ENCODE measurements around the gene PDE4DIP.
"Not testable (repeated sequence)": the region's sequence is repeated elsewhere in the genome, so short reads cannot be mapped to it uniquely, and the experiment has no call there.

The PDE4DIP gene

GRCh38 chr1:148855367-148855766 lies 11.1 kb downstream of the PDE4DIP start:
- H3K9me3 Mint-ChIP-seq, H3K4me3 Mint-ChIP-seq, H3K27ac Mint-ChIP-seq: not testable (repeated sequence)

GRCh38 chr1:148860049-148860448 lies 15.8 kb downstream of the PDE4DIP start:
- H3K27me3 Mint-ChIP-seq; H3K4me1 Mint-ChIP-seq (ENCODE audit: low read depth); H3K27ac Mint-ChIP-seq; H3K4me3 Mint-ChIP-seq; H3K36me3 Mint-ChIP-seq (ENCODE audit: low read depth); H3K9me3 Mint-ChIP-seq: not testable (repeated sequence)

More at GRCh38 chr1:148855367-148855766, 11.1 kb downstream of the PDE4DIP start:
- not testable (repeated sequence) for H3K27me3 Mint-ChIP-seq; H3K36me3 Mint-ChIP-seq (ENCODE audit: low read depth); H3K4me1 Mint-ChIP-seq (ENCODE audit: low read depth)

GRCh38 chr1:148860579-148861259 lies 16.5 kb downstream of the PDE4DIP start:
- not testable (repeated sequence) for H3K27me3 Mint-ChIP-seq; H3K4me3 Mint-ChIP-seq; H3K27ac Mint-ChIP-seq; H3K4me1 Mint-ChIP-seq (ENCODE audit: low read depth); H3K36me3 Mint-ChIP-seq (ENCODE audit: low read depth); H3K9me3 Mint-ChIP-seq

- H3K36me3 Mint-ChIP-seq (ENCODE audit: low read depth); H3K27ac Mint-ChIP-seq; H3K9me3 Mint-ChIP-seq; H3K4me1 Mint-ChIP-seq (ENCODE audit: low read depth); H3K27me3 Mint-ChIP-seq; H3K4me3 Mint-ChIP-seq: not testable (repeated sequence)
Observed at GRCh38 chr1:148862590-148862989, 18.4 kb downstream of the PDE4DIP start.

- not testable (repeated sequence) for H3K36me3 Mint-ChIP-seq (ENCODE audit: low read depth); H3K4me1 Mint-ChIP-seq (ENCODE audit: low read depth); H3K4me3 Mint-ChIP-seq; H3K27ac Mint-ChIP-seq; H3K27me3 Mint-ChIP-seq; H3K9me3 Mint-ChIP-seq
Observed at GRCh38 chr1:148868924-148869633, 24.9 kb downstream of the PDE4DIP start.

- H3K4me3 Mint-ChIP-seq; H3K27ac Mint-ChIP-seq; H3K36me3 Mint-ChIP-seq (ENCODE audit: low read depth); H3K27me3 Mint-ChIP-seq; H3K9me3 Mint-ChIP-seq; H3K4me1 Mint-ChIP-seq (ENCODE audit: low read depth): not testable (repeated sequence)
Observed at GRCh38 chr1:148869634-148869961, 25.4 kb downstream of the PDE4DIP start.

- H3K9me3 Mint-ChIP-seq; H3K4me1 Mint-ChIP-seq (ENCODE audit: low read depth); H3K27me3 Mint-ChIP-seq; H3K27ac Mint-ChIP-seq; H3K36me3 Mint-ChIP-seq (ENCODE audit: low read depth); H3K4me3 Mint-ChIP-seq: not testable (repeated sequence)
Observed at GRCh38 chr1:148874408-148875388, 30.5 kb downstream of the PDE4DIP start.

GRCh38 chr1:148879812-148880416 lies 35.7 kb downstream of the PDE4DIP start:
- not testable (repeated sequence) for H3K4me1 Mint-ChIP-seq (ENCODE audit: low read depth); H3K27ac Mint-ChIP-seq; H3K36me3 Mint-ChIP-seq (ENCODE audit: low read depth); H3K27me3 Mint-ChIP-seq; H3K4me3 Mint-ChIP-seq; H3K9me3 Mint-ChIP-seq

- H3K4me1 Mint-ChIP-seq (ENCODE audit: low read depth); H3K27ac Mint-ChIP-seq; H3K27me3 Mint-ChIP-seq; H3K9me3 Mint-ChIP-seq; H3K4me3 Mint-ChIP-seq; H3K36me3 Mint-ChIP-seq (ENCODE audit: low read depth): not testable (repeated sequence)
Observed at GRCh38 chr1:148881261-148881660, 37.0 kb downstream of the PDE4DIP start.

GRCh38 chr1:148885219-148885618 lies 41.0 kb downstream of the PDE4DIP start:
- not testable (repeated sequence) for H3K27me3 Mint-ChIP-seq, H3K27ac Mint-ChIP-seq

GRCh38 chr1:148886293-148886692 lies 42.1 kb downstream of the PDE4DIP start:
- H3K9me3 Mint-ChIP-seq; H3K36me3 Mint-ChIP-seq (ENCODE audit: low read depth); H3K27me3 Mint-ChIP-seq; H3K4me1 Mint-ChIP-seq (ENCODE audit: low read depth); H3K4me3 Mint-ChIP-seq; H3K27ac Mint-ChIP-seq: not testable (repeated sequence)

More at GRCh38 chr1:148885219-148885618, 41.0 kb downstream of the PDE4DIP start:
- not testable (repeated sequence) for H3K4me3 Mint-ChIP-seq; H3K36me3 Mint-ChIP-seq (ENCODE audit: low read depth); H3K9me3 Mint-ChIP-seq; H3K4me1 Mint-ChIP-seq (ENCODE audit: low read depth)

GRCh38 chr1:148888597-148888996 lies 44.4 kb downstream of the PDE4DIP start:
- H3K27ac Mint-ChIP-seq; H3K4me3 Mint-ChIP-seq; H3K9me3 Mint-ChIP-seq; H3K4me1 Mint-ChIP-seq (ENCODE audit: low read depth); H3K36me3 Mint-ChIP-seq (ENCODE audit: low read depth); H3K27me3 Mint-ChIP-seq: not testable (repeated sequence)

GRCh38 chr1:148889267-148890074 lies 45.2 kb downstream of the PDE4DIP start:
- H3K27ac Mint-ChIP-seq = not testable (repeated sequence)

GRCh38 chr1:148890075-148890568 lies 45.9 kb downstream of the PDE4DIP start:
- not testable (repeated sequence) for H3K9me3 Mint-ChIP-seq; H3K27ac Mint-ChIP-seq; H3K4me1 Mint-ChIP-seq (ENCODE audit: low read depth)

More at GRCh38 chr1:148889267-148890074, 45.2 kb downstream of the PDE4DIP start:
- H3K9me3 Mint-ChIP-seq; H3K27me3 Mint-ChIP-seq; H3K36me3 Mint-ChIP-seq (ENCODE audit: low read depth); H3K4me1 Mint-ChIP-seq (ENCODE audit: low read depth); H3K4me3 Mint-ChIP-seq: not testable (repeated sequence)

More at GRCh38 chr1:148890075-148890568, 45.9 kb downstream of the PDE4DIP start:
- not testable (repeated sequence) for H3K27me3 Mint-ChIP-seq; H3K36me3 Mint-ChIP-seq (ENCODE audit: low read depth); H3K4me3 Mint-ChIP-seq
